GM06990 (cell line): ENCODE measurements around the gene ARHGAP32.

Experiments used
- DNase-seq: peaks from one replicate; pipeline ENCODE4 v3.0.0-alpha.2; 2011; ENCODE audit not compliant: insufficient read length; ENCODE audit errors: extremely low read depth
- H3K27me3 ChIP-seq: replicated peaks from 2 replicates; pipeline ENCODE4 v1.6.0; 2011; ENCODE audit warnings: low read length; ENCODE audit not compliant: control insufficient read depth, insufficient read depth
- H3K36me3 ChIP-seq: 2 replicates; pipeline ENCODE4 v1.5.1; 2011; ENCODE audit warnings: low read length; ENCODE audit not compliant: control insufficient read depth, insufficient read depth
- H3K4me3 ChIP-seq: replicated peaks from 2 replicates; pipeline ENCODE4 v1.5.1; 2011; ENCODE audit warnings: low read depth, mild to moderate bottlenecking, control low read depth, low read length
- CTCF ChIP-seq: IDR thresholded peaks from 2 replicates; pipeline ENCODE4 v1.5.1; 2011; ENCODE audit warnings: low read length, control low read depth, mild to moderate bottlenecking, inconsistent platforms; ENCODE audit not compliant: insufficient read depth, poor library complexity, severe bottlenecking

ARHGAP32 gene

DNA sequence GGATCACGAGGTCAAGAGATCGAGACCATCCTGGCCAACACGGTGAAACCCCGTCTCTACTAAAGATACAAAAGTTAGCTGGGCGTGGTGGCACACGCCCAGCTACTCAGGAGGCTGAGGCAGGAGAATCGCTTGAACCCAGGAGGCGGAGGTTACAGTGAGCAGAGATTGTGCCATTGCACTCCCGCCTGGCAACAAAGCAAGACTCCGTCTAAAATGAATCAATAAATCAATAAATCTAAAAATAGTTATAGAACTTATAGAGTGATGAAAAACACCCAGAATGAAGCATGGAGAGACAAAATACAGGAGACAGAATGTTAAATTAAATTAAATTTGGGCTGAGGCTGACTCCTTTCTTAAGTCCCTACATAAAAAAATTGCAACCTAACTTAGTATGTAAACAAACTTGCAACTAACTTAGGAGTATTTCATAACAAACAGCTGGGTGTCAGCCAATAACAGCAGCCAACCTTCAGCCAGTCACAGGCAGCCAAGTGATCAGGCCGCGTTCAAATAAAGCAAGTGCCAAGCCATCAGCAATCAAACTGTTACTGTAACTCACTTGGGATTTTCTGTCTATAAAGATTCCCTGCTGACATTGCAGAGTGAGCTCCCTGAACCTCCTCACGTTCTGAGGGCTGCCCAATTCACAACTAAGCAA is 242.2 kb downstream of the ARHGAP32 start:
- TF ChIP-seq CTCF: no peak
- no peaks in the 10 kb centered on the region; the same call in 1 of the 2 replicates for H3K27me3 ChIP-seq

DNA sequence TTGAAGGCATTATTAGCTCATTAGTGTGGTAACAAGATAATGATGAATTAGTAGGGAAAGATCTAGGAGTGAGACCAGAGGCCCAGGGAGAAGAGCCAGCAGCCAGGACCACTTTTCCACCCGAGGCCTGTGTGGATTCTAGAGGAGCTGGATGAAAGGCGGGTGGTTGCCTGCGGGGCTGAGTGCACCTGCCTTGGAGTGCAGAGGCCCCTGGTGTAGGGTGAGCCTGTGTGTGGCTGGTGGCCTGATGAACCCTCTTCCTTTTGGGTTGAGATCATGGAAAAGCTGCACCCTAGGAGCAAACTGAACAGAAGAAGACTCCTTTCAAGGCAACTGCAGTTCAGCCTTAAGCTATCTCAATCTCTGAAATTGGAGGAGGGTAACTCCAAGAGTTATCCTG is 243.5 kb downstream of the ARHGAP32 start:
- H3K27me3 ChIP-seq: no peaks in the 10 kb centered on the region; the same call in 1 of the 2 replicates
- no peak overlapping the region for H3K4me3 ChIP-seq
- no peak for DNase-seq
- TF ChIP-seq CTCF: peak; percentile 19
- H3K36me3 ChIP-seq: no peaks in the 10 kb centered on the region

More for the DNA sequence above, 242.2 kb downstream of the ARHGAP32 start:
- no peak for DNase-seq
- no peaks in the 10 kb centered on the region for H3K36me3 ChIP-seq
- no peak overlapping the region for H3K4me3 ChIP-seq

DNA sequence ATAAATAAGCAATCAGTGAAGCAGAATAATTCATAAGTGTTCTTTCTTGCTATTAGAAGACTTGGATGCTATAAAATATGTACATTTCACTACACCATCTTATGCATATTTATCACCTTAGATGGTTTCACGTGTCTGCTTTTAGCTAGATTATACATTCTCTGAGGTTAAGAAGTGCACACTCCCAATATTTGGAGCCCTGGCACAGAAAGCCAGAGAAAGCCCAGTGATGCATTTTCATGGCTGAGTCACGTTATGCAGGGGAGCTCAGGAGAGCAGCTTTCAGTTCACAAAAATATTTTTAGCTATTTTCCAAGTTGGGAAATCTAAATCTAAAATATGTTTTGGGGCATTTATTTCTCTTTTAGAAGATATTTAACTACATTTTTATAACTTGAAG is 244.4 kb downstream of the ARHGAP32 start:
- no peaks in the 10 kb centered on the region for H3K36me3 ChIP-seq
- no peak overlapping the region for H3K4me3 ChIP-seq
- TF ChIP-seq CTCF: no peak
- no peak for DNase-seq
- no peaks in the 10 kb centered on the region; the same call in 1 of the 2 replicates for H3K27me3 ChIP-seq

DNA sequence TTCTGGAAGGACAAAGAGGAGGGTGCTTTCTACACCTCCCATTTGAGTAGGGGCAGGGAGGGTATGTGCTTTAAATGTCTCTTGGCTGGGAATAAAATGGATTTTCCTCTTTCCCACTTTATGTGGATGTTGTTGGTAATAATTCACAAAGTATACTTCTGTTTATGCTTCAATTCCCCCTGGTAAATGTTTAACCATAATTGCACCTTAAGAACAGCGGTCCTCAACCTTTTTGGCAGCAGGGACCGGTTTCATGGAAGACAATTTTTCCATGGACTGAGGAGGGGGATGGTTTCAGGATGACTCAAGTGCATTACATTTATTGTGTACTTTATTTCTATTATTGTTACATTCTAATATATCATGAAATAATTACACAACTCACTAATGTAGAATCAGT is 245.5 kb downstream of the ARHGAP32 start:
- Histone ChIP-seq H3K4me3 (no peak overlapping the region), H3K27me3 (no peaks in the 10 kb centered on the region), H3K36me3 (no peaks in the 10 kb centered on the region)
- no peak for DNase-seq
- TF ChIP-seq CTCF: no peak

- Histone ChIP-seq H3K36me3 (no peaks in the 10 kb centered on the region), H3K4me3 (no peak overlapping the region), H3K27me3 (no peaks in the 10 kb centered on the region; the same call in 1 of the 2 replicates)
- TF ChIP-seq CTCF: no peak
- DNase-seq: no peak
Observed at GRCh38 chr11:128943428-128943976, 248.6 kb downstream of the ARHGAP32 start.
